GM12892 (cell line): ENCODE results near the gene CDK11B.

ENCODE experiments used
- POLR2A ChIP-seq: IDR thresholded peaks from 2 replicates; pipeline ENCODE4 v1.6.1; 2011; ENCODE audit warnings: low read depth, low read length, control low read depth
- POLR2AphosphoS5 ChIP-seq: IDR thresholded peaks from 2 replicates; pipeline ENCODE4 v1.6.1; 2011; ENCODE audit warnings: low read depth, low read length, control low read depth

GRCh38 chr1:1616838-1617237 is 42.0 kb downstream of the CDK11B start:
- no peak for TF ChIP-seq POLR2A
- TF ChIP-seq POLR2AphosphoS5, result no peak
